Measurements from ENCODE around the gene TGM1.

GRCh38 chr14:24249230-24250021 is 13.6 kb downstream of the TGM1 start:
- no peak for TF ChIP-seq CTCF (IDR thresholded peaks at IDR 0.05)
- no peak for TF ChIP-seq EP300 (IDR thresholded peaks at IDR 0.05)
- TF ChIP-seq POLR2A (IDR thresholded peaks at IDR 0.05) = no peak

All from gastroesophageal sphincter (tissue), 3 donors.